Stimulated activated CD8-positive, alpha-beta memory T cell treated with anti-CD3 and anti-CD28 coated beads, Interleukin-2, amount 100 ng/mL, for 48 hours (primary cell): ENCODE results near the gene MYO9A.
"Not testable (repeated sequence)": the region's sequence is repeated elsewhere in the genome, so short reads cannot be mapped to it uniquely, and the experiment has no call there.

Experiments used
- DNase-seq, 2 donors: peaks; one replicate each; pipeline ENCODE4 v3.0.0-alpha.2; 2020; ENCODE audit warnings: low read depth in 2 of 2

Gene MYO9A

DNA sequence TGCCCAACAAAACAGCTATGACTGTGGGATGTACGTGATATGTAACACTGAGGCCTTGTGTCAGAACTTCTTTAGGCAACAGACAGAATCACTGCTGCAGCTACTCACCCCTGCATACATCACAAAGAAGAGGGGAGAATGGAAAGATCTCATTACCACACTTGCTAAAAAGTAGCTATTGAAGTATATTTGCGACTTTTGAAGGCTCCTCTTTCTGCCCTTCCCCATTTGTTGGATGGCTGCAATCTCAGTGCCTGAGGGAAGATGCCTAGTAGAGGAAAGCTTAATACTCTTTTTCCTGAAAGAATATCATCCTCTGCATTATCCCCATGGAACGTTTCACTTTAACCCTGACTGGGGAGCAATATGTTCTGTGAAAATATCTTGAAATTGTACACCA, 22.1 kb upstream of the MYO9A start:
- DNase-seq: no peak

DNA sequence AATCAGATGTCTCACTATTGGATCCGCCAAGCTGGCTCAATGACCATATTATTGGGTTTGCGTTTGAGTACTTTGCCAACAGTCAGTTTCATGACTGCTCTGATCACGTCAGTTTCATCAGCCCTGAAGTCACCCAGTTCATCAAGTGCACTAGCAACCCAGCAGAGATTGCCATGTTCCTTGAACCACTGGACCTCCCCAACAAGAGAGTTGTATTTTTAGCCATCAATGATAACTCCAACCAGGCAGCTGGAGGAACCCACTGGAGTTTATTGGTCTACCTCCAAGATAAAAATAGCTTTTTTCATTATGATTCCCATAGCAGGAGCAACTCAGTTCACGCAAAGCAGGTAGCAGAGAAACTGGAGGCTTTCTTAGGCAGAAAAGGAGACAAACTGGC, 21.7 kb upstream of the MYO9A start:
- no peak for DNase-seq

DNA sequence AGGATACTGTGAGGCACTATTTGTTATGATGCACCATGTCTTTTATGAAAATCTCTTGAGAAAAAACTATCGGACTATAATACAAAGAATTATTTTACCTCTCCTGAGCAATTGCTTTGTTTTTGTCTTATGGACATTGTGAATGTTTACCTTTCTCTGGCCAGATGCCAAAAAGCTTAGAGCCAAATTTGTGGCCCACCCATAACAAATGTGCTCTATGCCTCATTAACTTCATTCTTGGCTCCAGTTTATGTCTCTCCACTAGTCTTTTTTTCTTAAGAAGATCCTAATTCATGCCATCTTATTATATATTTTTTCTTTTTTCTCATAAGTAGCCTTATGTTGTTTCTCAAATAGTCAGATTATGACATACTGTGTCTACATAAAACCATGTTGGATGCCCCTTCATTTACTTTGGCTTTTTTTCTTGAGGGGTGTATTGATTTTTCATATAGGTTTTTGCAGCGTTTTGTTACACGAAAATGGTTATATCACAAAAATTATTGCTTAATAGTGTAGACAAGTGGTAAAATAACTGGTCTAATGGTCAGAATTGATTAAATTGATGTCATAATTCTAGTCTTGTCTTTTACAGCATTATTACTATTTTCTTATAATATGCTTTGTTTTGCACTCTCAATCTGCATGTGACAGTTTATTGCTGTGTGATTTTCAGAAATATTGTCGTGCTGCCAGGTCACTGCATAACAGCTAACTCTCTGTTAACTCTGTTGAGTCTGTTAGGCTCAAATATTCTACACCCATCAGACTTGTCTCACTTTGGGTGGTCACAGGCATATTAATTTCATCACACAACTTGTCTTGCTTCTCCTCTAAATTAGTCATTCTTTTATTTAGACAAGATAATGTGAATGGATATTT, 18.5 kb upstream of the MYO9A start:
- no peak for DNase-seq

DNA sequence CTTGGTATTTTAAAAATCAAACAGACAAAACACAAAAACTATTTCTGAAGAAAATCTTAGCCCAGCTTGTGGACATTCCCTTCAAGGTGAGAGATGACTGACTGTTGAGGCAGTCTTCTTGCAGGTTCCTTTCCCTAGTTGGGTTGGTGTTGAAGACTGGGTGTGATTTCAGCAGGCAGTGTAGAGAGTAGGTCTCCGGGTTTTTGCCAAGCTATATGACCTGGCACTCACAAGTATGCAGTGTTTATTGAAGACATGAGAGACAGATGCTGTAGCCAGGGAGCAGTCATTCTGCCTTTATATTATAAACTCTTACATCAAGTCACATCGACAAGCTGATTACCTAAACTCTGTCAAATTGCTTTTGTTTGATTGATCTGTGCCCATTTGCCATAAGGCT, 17.8 kb upstream of the MYO9A start:
- DNase-seq: no peak

DNA sequence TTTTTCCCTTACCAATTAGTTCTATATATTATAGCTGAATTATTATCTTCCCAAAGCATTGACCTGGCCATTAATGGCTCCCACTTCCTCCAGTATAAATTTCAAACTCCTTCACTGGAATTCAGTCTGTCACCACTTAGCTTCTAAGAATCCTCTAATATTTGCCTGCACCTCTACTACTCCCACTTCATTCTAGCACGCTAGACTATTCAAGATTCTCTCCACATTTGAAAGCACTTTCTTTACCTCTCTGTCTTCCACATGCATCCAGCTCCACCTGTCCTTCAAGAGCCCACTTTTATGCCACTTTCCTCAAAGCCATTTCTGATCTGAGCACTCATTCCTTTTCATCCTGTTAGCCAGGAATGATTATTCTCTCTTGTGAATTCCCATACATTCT, 15.3 kb upstream of the MYO9A start:
- DNase-seq: no peak

DNA sequence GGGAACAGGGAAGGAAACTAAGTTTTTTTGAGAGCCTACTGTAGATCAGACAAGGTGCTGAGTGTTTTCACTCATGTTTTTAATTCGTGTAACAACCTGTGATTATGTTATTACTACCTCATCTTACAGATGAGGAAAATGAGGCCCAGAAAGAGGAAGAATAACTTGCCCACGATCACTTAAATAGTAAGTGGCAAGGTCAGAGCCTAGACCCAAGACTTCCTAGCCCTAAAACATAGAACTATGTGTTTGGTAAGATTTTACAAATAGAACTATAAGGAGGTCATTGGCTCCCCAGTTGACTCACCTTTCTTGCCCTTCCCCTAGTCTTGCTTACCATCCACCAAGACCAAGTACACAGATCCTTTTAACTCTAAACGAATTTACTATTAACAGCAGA, 14.0 kb upstream of the MYO9A start:
- no peak for DNase-seq

DNA sequence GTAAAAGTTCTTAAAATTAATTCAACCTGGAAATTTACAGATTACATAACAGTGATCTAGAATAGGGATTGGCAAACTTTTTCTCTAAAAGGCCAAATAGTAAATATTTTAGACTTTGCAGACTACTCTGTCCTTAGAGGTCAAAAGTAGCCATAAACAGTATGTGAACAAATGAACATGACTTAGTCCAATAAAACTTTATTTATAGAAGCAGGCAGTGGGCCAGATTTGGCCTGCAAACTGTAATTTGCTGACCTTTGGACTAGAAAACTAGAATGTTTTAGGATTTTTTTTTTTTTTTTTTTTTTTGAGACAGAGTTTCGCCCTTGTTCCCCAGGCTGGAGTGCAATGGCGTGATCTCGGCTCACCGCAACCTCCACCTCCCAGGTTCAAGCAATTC, 12.3 kb upstream of the MYO9A start:
- DNase-seq: no peak

DNA sequence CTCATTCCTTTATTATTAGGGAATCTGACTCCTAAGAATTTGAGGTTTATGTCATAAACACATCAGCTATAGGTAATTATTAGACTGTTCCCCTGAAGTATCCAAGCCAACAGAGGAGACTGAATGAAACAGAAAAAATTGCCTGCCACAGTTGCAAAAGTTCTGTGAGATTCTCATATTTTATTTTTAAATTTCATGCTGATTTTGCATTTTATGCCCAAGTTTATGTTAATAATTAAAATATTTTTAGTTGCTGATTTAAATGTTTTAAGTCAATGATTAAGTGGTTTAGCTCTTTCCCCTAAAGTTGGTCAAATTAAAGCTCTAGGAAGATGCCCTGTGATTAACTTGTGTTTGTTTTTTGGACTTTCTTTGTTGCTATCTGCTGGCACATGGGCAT, 10.4 kb upstream of the MYO9A start:
- no peak for DNase-seq

DNA sequence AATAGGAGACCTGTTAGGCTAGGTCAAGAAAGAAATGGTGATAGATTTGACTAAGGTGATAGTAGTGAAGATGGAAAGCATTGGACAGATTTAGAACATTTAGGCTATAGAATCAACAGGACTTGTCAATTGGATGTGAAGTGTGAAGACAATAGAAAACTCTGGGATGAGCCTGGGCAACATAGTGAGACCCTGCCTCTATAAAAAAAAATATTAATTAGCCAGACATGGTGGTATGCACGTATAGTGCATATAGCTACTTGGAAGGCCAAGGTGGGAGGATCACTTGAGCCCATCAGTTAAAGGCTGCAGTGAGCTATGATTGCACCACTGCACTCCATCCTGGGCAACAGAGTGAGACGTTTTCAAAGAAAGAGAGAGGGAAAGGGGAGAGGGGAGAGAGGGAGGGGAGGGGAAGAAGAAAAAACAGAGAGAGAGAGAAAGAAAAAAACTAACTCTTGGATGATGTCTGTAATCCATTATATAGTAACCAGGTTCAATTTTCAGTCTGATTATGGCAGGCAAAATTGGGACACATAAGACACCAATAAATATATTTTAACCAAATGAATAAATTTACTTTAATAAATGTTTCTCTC, 9.9 kb upstream of the MYO9A start:
- DNase-seq: no peak

DNA sequence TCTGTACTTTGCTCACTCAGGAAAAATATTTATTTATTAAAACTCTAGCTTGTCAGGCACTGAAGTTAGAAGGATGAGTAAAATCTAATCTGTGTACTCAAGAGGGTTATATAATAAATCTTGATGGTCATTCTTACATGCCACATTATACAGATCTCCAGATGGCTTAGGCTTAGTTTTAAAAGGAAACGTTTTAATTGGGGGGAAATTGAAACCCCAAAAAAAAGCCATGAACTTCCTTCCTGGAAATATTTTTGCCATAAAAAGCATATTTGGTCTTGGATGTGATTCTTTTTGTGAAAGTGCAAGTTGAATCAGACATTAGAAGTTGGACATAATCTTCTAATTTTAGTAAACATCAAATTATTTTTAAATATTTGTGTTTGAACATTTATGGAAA, 6.3 kb upstream of the MYO9A start:
- DNase-seq: no peak

DNA sequence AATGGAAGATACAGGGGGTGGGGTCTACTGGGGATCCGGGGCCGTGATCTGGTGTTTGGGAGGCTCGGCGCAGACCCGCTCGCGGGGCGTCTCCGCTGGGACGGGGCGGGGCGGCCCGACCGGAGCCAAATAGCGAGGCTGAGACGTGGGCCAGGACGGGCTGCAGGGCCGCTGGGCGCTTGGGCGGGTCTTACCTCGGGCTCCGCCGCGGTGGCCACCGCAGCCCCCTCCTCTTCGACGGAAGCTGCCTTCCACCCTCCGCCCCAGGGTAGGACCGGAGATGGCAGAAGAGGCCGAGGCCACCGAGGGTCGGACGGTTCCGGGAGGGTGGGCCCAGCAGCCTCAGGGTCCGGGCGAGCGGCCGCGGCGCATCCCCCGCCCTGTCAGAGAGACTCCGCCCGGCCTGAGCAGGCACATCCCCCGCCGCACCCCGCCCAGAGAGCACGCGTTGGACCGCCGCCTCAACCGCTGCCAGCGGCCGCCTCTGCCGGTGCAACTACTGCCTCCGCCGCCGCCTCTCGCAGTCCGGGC, 399 bp downstream of the MYO9A start:
- DNase-seq: peak; percentile 62 to 64

DNA sequence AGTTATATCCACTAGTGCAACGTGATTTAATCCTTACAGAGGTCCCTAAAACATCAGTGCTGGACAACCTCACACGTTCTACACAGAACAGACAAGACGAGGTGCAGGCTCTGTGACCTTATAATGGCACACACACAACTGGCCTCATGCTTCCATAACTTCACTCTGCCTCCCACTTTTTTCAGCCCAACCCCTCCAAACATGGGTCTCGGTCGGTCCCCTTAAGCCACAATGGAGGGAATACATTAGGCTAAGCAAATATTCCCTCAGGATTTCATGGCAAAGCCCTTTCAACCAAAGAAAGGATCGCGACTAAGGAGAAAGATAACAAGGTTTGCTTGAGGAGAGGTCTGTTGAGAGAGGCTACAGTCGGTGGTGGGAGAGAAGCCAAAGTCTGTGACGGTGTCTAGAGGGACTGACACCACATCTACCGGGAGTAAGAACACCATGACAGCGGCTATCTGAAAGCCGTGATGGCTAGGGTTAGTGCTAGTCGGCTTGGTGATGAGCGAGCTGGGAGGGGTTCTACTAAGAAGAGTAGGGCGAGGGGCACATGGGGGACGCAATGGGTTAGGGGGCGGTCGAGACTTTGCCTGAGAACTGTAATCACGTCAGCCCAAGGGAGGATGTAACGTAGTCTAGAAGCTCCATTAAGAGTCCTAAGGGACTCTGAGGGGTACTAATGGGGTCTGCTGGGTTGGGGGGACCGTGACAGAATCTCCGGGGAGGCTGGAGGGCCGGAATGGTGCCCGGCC, 1.0 kb downstream of the MYO9A start:
- peak in 1 of 2 donors; percentile 7 for DNase-seq

DNA sequence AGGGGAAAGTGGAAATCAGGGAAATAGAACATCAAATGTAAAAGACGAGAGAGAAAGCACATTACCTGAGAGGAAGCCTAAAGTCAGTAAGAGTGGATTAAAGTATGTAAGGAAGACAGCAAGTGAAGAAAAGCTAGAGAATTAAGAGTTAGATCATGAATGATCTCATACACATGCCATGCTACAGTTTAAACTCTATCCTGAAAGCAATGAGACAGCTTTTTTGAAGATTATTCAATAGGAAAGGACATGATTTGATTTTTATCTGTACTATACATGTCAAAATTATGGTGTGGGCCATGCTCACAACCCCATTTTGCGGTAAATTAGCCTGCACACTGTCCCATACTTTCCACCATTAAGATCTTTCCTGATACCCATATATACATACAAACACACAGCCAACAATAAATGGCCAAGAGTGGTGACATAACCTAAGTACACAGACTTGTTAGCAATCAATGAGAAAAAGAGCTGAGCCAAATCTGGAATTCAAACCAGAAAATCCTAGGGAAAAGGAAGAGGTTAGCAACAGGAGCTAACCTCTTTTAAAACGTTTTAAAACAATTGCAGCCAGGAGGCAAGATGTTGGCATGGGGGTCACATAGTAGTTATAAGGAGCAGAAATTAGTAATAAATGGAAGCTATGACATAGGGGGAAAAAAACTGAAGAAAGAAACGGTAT, 4.5 kb downstream of the MYO9A start:
- DNase-seq: no peak

DNA sequence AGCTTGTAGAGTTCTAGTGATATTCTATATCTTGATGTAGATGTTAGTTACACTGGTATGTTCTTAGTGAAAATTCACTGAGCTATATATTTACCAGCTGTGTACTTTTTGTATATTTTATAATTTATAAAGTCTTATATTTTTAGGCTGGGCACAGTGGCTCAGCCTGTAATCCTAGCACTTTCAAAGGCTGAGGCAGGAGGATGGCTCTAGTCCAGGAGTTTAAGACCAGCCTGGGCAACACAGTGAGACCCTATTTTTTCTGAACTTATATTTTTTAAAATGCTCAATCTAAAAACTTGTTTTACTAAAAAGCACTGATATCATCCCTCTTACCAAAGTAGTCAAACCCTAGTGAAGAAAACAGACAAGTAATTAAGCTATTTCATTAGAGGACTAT, 5.1 kb downstream of the MYO9A start:
- DNase-seq: no peak

DNA sequence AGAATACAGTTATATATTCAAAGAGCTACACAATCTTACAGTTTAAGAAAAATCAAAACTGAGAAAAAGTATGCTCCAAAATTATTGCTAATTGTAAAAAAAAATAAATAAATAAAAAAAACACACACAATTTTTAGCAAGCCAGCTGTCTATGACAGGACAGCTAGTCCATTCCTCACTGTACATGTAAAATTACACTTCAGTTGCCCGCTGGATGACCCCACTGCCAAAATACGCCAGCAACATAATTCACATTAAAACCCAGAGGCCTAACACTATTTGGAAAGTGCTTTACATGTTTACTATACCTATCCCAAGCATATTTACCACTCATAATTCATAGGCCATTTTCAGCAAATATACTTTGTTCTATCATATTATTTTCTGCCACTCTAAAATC, 5.8 kb downstream of the MYO9A start:
- no peak for DNase-seq

DNA sequence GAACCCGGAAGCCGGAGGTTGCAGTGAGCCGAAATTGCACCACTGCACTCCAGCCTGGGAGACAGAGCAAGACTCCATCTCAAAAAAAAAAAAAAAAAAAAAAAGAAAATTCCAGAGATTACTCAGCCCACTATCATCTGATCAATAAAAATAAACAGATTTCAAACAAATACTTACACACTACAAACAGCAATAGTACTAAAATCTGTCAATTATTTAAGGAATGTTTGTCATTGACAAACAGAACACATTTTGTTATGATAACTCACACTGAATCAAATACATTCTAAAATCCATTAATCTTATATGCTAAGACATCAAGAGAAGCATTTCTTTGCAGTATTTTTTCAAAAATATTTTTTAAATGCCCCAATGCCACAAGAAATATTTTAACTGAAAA, 7.6 kb downstream of the MYO9A start:
- DNase-seq: no peak

DNA sequence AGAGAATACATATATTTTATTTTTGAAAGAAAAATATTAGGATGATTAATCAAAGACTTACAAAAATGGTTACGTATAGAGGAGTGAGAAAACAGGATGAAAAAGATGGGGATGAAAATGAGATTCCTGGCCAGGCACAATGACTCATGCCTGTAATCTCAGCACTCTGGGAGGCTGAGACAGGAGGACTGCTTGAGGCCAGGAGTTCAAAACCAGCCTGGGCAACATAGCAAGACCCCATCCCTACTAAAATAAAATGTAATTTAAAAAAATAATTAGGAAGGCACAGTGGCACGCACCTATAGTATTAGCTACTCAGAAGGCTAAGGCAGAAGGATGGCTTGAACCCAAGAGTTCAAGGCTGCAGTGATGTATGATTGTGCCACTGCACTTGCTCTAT, 11.9 kb downstream of the MYO9A start:
- DNase-seq: no peak

DNA sequence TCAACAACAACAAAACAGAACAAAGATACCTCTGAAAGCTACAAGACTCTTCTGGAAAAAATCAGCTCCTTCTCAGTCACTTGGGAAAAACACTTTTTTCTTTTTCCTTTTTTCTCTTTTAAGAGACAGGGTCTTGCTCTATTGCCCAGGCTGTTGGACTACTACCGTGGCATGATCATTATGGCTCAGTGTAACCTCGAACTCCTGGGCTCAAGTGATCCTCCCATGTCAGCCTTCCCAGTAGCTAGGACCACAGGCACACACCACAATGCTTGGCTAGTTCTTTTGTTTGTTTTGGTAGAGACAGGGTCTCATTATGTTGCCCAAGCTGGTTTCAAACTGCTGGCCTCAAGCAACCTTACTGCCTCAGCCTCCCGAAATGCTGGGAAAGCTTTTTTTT, 12.8 kb downstream of the MYO9A start:
- DNase-seq: no peak

DNA sequence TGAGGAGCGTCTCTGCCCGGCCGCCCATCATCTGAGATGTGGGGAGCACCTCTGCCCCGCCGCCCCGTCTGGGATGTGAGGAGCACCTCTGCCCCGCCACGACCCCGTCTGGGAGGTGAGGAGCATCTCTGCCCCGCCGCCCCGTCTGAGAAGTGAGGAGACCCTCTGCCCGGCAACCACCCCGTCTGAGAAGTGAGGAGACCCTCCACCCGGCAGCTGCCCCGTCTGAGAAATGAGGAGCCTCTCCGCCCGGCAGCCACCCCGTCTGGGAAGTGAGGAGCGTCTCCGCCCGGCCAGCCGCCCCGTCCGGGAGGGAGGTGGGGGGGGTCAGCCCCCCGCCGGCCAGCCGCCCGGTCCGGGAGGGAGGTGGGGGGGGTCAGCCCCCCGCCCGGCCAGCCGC, 17.4 kb downstream of the MYO9A start:
- DNase-seq: not testable (repeated sequence)

DNA sequence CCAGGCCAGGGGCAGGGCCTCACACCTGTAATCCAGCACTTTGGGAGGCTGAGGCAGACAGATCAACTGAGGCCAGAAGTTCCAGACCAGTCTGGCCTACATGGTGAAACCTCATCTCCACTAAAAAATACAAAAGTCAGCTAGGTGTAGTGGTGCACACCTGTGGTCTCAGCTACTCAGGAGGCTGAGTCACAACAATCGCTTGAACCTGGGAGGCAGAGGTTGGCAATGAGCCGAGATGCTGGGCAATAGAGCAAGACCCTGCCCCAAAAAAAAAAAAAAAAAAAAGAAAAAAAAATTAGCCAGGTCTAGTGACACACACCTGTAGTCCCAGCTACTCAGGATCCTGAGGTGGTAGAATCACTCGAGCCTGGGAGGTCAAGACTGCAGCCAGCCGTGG, 18.8 kb downstream of the MYO9A start:
- no peak for DNase-seq

DNA sequence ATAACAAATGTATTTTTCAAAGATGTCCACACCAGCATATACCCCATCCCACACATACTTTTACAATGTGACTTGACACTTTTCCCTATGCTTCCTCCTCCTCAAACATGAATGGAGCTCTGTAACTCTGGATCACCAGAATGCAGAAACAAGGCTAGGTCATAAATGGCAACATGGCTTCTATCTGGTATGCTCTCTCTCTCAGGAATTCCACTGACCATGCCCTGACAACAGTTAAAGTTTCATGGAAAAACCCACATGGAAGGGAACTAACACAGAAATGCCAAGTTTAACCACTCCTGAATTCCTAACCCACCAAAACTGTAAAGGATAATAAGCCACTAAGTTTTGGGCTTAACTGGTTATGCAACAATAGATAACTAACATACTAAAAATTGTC, 19.9 kb downstream of the MYO9A start:
- DNase-seq: no peak

DNA sequence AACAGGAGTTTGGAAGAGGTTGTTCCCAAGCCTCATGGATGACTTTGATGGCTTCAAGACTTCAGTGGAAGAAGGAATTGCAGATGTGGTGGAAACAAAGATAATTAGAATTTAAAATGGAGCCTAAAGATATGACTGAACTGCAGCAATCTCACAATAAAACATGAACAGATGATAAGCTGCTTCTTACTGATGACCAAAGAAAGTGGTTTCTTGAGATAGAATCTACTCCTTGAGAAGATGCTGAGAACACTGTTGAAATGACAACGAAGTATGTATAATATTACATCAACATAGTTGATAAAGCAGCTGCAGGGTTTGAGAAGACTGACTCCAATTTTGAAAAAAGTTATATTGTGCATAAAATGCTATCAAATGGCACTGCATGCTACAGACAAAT, 21.2 kb downstream of the MYO9A start:
- no peak for DNase-seq
